Measurements from ENCODE around the gene VILL.

The VILL gene

GRCh38 chr3:38015485-38015884 lies 24.9 kb downstream of the VILL start:
- H3K27ac ChIP-seq: no peak overlapping the region
- TF ChIP-seq CTCF (IDR thresholded peaks at IDR 0.05; ENCODE audit: low read depth, low read length): no peak
- no peaks in the 10 kb centered on the region for H3K36me3 ChIP-seq
- no peak for DNase-seq
- no peak overlapping the region for H3K4me3 ChIP-seq (ENCODE audit: low read depth, low read length)
- H3K9me3 ChIP-seq (ENCODE audit: severe bottlenecking): peaks cover 6% of the 10 kb centered on the region
- no peaks in the 10 kb centered on the region for H3K27me3 ChIP-seq (ENCODE audit: insufficient read depth, low read depth, severe bottlenecking)

- TF ChIP-seq CTCF (IDR thresholded peaks at IDR 0.05; ENCODE audit: low read depth, low read length): no peak
- DNase-seq: no peak
- Histone ChIP-seq H3K36me3 (no peaks in the 10 kb centered on the region), H3K4me3 (ENCODE audit: low read depth, low read length) (no peak overlapping the region), H3K27me3 (ENCODE audit: insufficient read depth, low read depth, severe bottlenecking) (no peaks in the 10 kb centered on the region), H3K27ac (no peak overlapping the region), H3K9me3 (ENCODE audit: severe bottlenecking) (peaks cover 6% of the 10 kb centered on the region)
Measured at GRCh38 chr3:38015984-38016383, 25.4 kb downstream of the VILL start.

- no peak overlapping the region for H3K27ac ChIP-seq
- H3K4me3 ChIP-seq (ENCODE audit: low read depth, low read length): no peak overlapping the region
- no peaks in the 10 kb centered on the region for H3K36me3 ChIP-seq
- no peaks in the 10 kb centered on the region for H3K27me3 ChIP-seq (ENCODE audit: insufficient read depth, low read depth, severe bottlenecking)
- TF ChIP-seq CTCF (IDR thresholded peaks at IDR 0.05; ENCODE audit: low read depth, low read length): no peak
- peaks cover 6% of the 10 kb centered on the region for H3K9me3 ChIP-seq (ENCODE audit: severe bottlenecking)
- DNase-seq: no peak
Measured at GRCh38 chr3:38016410-38016809, 25.8 kb downstream of the VILL start.

GRCh38 chr3:38016847-38017444 lies 26.4 kb downstream of the VILL start:
- Histone ChIP-seq H3K4me3 (ENCODE audit: low read depth, low read length) (no peak overlapping the region), H3K36me3 (no peaks in the 10 kb centered on the region), H3K9me3 (ENCODE audit: severe bottlenecking) (peaks cover 6% of the 10 kb centered on the region), H3K27ac (no peak overlapping the region), H3K27me3 (ENCODE audit: insufficient read depth, low read depth, severe bottlenecking) (no peaks in the 10 kb centered on the region)
- no peak for DNase-seq
- no peak for TF ChIP-seq CTCF (IDR thresholded peaks at IDR 0.05; ENCODE audit: low read depth, low read length)

- Histone ChIP-seq H3K27me3 (ENCODE audit: insufficient read depth, low read depth, severe bottlenecking) (no peaks in the 10 kb centered on the region), H3K36me3 (no peaks in the 10 kb centered on the region), H3K9me3 (ENCODE audit: severe bottlenecking) (peaks cover 6% of the 10 kb centered on the region), H3K27ac (no peak overlapping the region), H3K4me3 (ENCODE audit: low read depth, low read length) (no peak overlapping the region)
- no peak for DNase-seq
- no peak for TF ChIP-seq CTCF (IDR thresholded peaks at IDR 0.05; ENCODE audit: low read depth, low read length)
Measured at GRCh38 chr3:38017445-38018295, 27.1 kb downstream of the VILL start.
